Stimulated activated effector memory CD8-positive, alpha-beta T cell treated with anti-CD3 and anti-CD28 coated beads, Interleukin-12 subunit alpha, Interleukin-12 subunit beta, amount 100 ng/mL, for 72 hours (primary cell): ENCODE measurements around the gene TECR.
"Not testable (repeated sequence)": the region's sequence is repeated elsewhere in the genome, so short reads cannot be mapped to it uniquely, and the experiment has no call there.

Experiments used
- ATAC-seq: fragments of 150-1000 bp; cut with Tn5 transposase; 2 replicates; pipeline ENCODE4 v1.10.0; 2021
- DNase-seq, 2 donors: peaks; one replicate each; pipeline ENCODE4 v3.0.0; 2021 to 2022; ENCODE audit warnings: low spot score in 2 of 2
- H3K27ac Mint-ChIP-seq: one replicate; pipeline ENCODE4 v1.8.0; 2022; ENCODE audit warnings: mild to moderate bottlenecking, mixed read lengths
- H3K36me3 Mint-ChIP-seq: one replicate; pipeline ENCODE4 v1.8.0; 2022; ENCODE audit warnings: mild to moderate bottlenecking, mixed read lengths
- H3K4me1 Mint-ChIP-seq: one replicate; pipeline ENCODE4 v1.8.0; 2022; ENCODE audit warnings: mixed read lengths
- H3K4me3 Mint-ChIP-seq: one replicate; pipeline ENCODE4 v1.8.0; 2022; ENCODE audit warnings: mild to moderate bottlenecking, mixed read lengths
- H3K9me3 Mint-ChIP-seq: one replicate; pipeline ENCODE4 v1.8.0; 2022; ENCODE audit warnings: mixed read lengths

TECR gene

DNA sequence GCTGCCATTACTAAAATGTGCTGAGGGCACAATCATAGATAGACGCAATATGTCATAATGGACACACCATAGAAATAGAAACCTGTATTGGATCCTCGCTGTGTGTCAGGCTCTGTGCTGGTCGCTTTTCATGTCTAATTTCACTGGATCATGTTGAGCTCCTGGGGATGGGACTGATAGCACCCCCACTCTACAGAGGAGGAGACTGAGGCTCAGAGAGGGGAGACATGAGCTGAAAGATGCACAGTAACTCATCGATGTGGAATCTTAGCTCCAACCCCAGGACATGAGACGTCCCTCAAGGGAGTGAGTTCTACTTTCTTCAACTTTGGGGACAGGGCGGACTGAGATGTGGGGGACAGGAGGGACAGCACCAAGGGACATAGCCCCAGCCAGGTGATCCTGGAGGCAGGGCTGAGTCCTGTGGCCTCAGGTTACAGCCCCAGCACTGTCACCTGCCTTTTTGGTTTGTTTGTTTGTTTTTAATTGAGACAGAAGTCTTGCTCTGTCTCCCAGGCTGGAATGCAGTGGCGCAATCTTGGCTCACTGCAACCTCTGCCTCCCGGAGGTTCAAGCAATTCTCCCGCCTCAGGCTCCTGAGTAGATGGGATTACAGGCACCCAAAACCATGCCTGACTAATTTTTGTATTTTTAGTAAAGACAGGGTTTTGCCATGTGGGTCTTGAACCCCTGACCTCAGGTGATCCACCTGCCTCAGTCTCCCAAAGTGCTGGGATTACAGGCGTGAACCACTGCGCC, 26.9 kb upstream of the TECR start:
- no peaks in the 10 kb centered on the region for H3K9me3 Mint-ChIP-seq
- DNase-seq (no peak), ATAC-seq (no peak)
- no peak overlapping the region for H3K4me3 Mint-ChIP-seq
- H3K27ac Mint-ChIP-seq, result no peak overlapping the region
- no peaks in the 10 kb centered on the region for H3K36me3 Mint-ChIP-seq
- H3K4me1 Mint-ChIP-seq, result peaks cover 35% of the 10 kb centered on the region

DNA sequence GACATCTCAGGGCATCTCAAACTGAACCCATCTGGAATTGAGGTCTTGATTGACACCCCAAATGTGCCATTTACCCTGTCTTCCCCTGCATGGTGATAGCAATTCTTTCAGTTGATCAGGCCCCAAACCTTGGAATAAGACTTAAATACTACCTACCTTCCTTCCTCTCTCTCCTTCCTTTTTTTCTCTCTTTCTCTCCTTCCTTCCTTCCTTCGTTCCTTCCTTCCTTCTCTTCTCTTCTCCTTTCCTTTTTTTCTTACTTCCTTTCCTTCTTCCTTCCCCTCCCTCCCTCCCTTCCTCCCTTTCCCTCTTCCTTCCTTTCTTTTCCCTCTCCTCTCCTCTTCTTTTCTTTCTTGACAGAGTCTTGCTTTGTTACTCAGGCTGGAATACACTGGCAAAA, 26.1 kb upstream of the TECR start:
- Mint-ChIP-seq H3K4me3 (no peak overlapping the region), H3K27ac (peak overlapping the region; percentile 35), H3K4me1 (peaks cover 38% of the 10 kb centered on the region), H3K9me3 (no peaks in the 10 kb centered on the region), H3K36me3 (no peaks in the 10 kb centered on the region)
- ATAC-seq (no peak), DNase-seq (no peak)

GRCh38 chr19:14504575-14504974, 24.8 kb upstream of the TECR start:
- H3K27ac Mint-ChIP-seq, DNase-seq, ATAC-seq, H3K36me3 Mint-ChIP-seq, H3K9me3 Mint-ChIP-seq, H3K4me3 Mint-ChIP-seq: not testable (repeated sequence)
- H3K4me1 Mint-ChIP-seq, result peaks cover 38% of the 10 kb centered on the region

- DNase-seq, result peak; percentile 74 to 90
- ATAC-seq, result peak; percentile 88
- peaks cover 38% of the 10 kb centered on the region for H3K4me1 Mint-ChIP-seq
- no peaks in the 10 kb centered on the region for H3K9me3 Mint-ChIP-seq
- no peak overlapping the region for H3K4me3 Mint-ChIP-seq
- peaks cover 5% of the 10 kb centered on the region for H3K36me3 Mint-ChIP-seq
- H3K27ac Mint-ChIP-seq, result peak overlapping the region; percentile 67
Measured at GRCh38 chr19:14505488-14506239, 23.7 kb upstream of the TECR start.

DNA sequence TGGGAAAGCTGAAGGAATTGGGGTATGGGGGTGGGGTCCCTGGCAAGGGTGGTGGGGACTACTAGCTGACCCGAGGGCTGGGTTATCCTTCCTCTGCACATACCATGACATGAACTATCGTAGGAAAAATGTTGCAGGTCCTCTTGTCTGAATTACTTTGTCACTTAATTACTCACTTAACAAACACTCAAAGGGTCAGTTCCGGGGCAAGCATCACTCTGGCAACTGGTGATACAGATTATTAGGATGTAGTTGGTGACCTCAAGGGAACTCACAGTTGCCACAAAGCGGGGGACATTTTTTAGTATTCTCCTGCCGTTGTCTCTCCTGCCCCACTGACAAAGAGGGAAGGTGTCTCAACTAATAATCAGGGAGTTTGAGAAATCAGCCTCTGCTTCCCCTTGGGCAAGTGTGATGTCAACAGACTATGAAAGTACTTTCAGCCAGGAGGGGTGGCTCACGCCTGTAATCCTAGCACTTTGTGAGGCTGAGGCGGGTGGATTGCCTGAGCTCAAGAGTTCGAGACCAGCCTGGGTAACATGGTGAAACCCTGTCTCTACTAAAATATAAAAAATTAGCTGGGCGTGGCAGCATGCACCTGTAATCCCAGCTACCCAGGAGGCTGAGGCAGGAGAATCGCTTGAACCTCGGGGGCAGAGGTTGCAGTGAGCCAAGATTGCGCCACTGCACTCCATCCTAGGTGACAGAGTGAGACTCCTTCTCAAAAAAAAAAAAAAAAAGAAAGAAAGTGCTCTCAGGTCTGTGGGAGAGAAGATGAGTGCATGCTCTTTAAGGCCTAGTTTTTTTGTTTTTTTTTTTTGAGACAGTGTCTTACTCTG, 21.5 kb upstream of the TECR start:
- DNase-seq (no peak), ATAC-seq (no peak)
- H3K4me1 Mint-ChIP-seq, result peaks cover 45% of the 10 kb centered on the region
- no peaks in the 10 kb centered on the region for H3K9me3 Mint-ChIP-seq
- peak overlapping the region; percentile 83 for H3K27ac Mint-ChIP-seq
- peak overlapping the region; percentile 4 for H3K4me3 Mint-ChIP-seq
- H3K36me3 Mint-ChIP-seq, result peaks cover 22% of the 10 kb centered on the region

GRCh38 chr19:14510311-14511228, 18.8 kb upstream of the TECR start:
- H3K4me1 Mint-ChIP-seq, result peaks cover 45% of the 10 kb centered on the region
- H3K4me3 Mint-ChIP-seq, result no peak overlapping the region
- H3K36me3 Mint-ChIP-seq, result peaks cover 48% of the 10 kb centered on the region
- H3K9me3 Mint-ChIP-seq, result no peaks in the 10 kb centered on the region
- DNase-seq, result no peak
- H3K27ac Mint-ChIP-seq, result peak overlapping the region; percentile 52
- ATAC-seq, result no peak

- DNase-seq (no peak), ATAC-seq (no peak)
- Mint-ChIP-seq H3K4me1 (peaks cover 45% of the 10 kb centered on the region), H3K9me3 (no peaks in the 10 kb centered on the region), H3K4me3 (no peak overlapping the region), H3K27ac (peak overlapping the region; percentile 52), H3K36me3 (peaks cover 55% of the 10 kb centered on the region)
Measured at GRCh38 chr19:14511229-14511593, 18.2 kb upstream of the TECR start.

DNA sequence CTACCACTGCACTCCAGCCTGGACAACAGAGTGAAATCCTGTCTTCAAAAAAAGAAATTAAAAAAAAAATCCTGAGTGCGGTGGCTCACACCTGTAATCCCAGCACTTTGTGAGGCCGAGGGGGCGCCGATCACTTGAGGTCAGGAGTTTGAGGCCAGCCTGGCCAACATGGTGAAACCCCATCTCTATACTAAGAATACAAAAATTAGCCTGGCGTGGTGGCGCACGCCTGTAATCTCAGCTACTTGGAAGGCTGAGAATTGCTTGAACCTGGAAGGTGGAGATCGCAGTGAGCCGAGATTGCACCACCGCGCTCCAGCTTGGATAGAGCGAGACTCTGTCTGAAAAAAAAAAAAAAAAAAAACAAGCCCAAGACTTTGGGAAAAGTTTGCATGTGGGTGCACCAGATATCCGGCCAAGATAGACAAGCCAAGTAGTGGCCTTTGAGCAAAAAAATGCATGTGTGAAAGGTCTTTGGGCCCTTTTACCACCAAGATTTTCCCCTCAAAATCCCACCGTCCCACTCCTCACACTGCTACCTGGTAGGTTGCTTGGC, 16.9 kb upstream of the TECR start:
- Mint-ChIP-seq H3K36me3 (peaks cover 67% of the 10 kb centered on the region), H3K4me3 (no peak overlapping the region), H3K27ac (no peak overlapping the region), H3K9me3 (no peaks in the 10 kb centered on the region), H3K4me1 (peaks cover 42% of the 10 kb centered on the region)
- DNase-seq, result no peak
- no peak for ATAC-seq

DNA sequence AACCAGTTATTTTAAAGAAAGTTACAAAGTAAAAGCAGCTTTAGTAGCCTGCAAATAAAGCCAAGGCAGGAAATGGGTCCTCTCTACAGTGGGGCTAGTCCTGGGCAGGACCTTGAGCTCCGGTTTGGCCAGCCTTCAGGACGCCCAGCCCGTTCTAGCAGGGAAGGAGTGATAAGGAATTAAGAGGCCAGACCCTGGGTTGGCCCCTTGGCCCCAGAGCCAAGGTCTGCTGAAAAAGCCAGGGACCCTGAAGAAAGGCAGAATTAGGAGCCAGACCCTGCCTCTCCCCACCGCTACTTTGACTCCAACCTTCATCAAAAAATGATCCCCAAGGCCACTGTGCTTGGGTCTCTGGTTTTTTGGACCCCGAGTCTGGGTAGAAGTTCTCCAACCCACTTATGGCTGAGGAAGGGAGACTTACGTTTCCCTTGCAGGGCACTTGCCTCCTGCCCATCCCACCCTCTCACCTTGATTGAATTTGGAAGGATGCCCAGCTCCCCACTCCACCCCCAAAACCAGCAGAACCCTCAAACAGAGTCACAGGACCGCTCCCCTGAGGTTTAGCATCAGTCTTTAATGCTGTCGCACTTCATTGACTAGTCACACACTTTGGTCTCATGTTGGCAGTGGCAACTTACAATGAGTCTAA, 15.1 kb upstream of the TECR start:
- DNase-seq, result no peak
- Mint-ChIP-seq H3K4me1 (peaks cover 41% of the 10 kb centered on the region), H3K4me3 (peak overlapping the region; percentile 90), H3K36me3 (peaks cover 84% of the 10 kb centered on the region), H3K27ac (peak overlapping the region; percentile 94), H3K9me3 (no peaks in the 10 kb centered on the region)
- no peak for ATAC-seq

- DNase-seq (no peak), ATAC-seq (no peak)
- H3K9me3 Mint-ChIP-seq, result no peaks in the 10 kb centered on the region
- peak overlapping the region; percentile 94 for H3K27ac Mint-ChIP-seq
- peaks cover 86% of the 10 kb centered on the region for H3K36me3 Mint-ChIP-seq
- H3K4me1 Mint-ChIP-seq, result peaks cover 53% of the 10 kb centered on the region
- H3K4me3 Mint-ChIP-seq, result peak overlapping the region; percentile 90
Measured at GRCh38 chr19:14515501-14516047, 13.8 kb upstream of the TECR start.

DNA sequence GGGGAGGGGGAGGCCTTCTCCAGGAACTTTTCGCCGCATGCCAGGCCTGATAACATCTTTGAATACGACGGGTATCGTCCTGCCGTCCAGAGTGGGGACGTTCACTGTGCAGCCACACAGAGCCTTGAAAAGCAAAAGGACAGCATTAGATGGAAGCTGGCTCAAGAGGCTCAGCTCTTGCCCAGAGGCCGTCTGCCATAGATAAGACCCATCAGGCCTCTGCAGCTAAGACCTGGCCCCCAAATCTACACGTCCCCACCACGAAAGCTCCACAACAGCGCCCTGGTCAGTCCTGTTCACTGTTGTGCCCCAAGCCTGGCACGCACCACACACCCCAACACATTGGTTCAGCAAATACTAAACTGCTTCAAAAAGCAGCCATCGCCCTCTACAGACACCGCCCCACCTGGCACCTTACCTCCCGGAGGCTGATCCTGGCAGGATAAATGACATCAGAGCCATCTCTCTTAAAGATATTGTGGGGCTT, 13.3 kb upstream of the TECR start:
- DNase-seq (no peak), ATAC-seq (no peak)
- peaks cover 49% of the 10 kb centered on the region for H3K4me1 Mint-ChIP-seq
- no peaks in the 10 kb centered on the region for H3K9me3 Mint-ChIP-seq
- peak overlapping the region; percentile 90 for H3K4me3 Mint-ChIP-seq
- peak overlapping the region; percentile 94 for H3K27ac Mint-ChIP-seq
- H3K36me3 Mint-ChIP-seq, result peaks cover 81% of the 10 kb centered on the region

DNA sequence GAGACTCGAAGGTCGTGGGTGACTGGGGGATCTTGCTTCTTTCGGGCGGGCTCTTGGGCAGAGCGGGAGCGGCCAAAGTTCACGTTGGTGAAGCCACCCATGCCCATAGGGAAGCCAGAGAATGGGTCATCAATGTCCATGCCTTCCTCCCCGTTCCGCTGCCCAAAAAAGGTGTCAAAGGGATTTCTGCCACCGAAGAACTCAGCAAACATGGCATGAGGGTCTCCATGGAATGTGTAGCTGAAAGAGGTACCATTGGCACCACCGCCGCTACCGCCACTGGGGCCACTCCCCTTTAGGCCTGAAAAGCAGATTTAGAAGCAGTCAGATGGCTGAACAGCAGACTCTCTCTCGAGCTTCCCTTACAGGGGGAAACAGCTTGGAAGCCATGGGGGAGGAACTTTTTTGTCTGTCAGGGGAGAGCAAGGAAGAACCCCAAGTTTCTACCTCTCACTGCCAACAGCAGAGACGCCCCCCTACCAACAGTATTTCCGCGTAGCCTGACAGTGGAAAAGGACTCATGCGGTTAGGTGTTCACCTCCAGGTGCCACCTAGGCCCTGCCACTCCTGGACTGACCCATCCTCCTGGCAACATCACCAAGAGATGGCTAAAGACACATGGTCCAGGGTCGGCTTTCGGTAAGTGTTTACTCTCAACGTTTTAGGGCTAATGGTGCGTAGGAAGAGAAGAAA, 12.5 kb upstream of the TECR start:
- Mint-ChIP-seq H3K27ac (peak overlapping the region; percentile 94), H3K4me1 (peaks cover 51% of the 10 kb centered on the region), H3K9me3 (no peaks in the 10 kb centered on the region), H3K4me3 (peak overlapping the region; percentile 90), H3K36me3 (peaks cover 74% of the 10 kb centered on the region)
- ATAC-seq (no peak), DNase-seq (peak in 1 of 2 donors; percentile 68)

DNA sequence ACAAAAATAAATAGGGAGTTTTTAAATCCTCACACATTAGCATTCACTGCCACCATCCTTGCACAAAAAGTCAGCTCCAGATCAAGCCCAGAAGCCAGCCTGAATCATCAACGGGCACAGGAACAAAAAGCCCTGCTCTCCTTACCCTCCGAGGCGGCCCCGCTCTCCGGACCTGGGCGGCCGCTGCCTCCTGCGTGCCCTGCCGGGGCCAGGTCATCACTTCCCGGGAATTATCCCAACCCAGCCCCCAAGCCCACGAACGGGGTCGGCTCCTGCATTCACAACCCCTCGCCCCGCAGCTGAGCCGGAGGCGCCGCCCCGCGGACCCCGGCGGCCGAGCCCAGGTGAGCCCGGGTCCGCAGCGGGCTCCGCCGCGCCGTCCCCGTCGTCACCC, 12.0 kb upstream of the TECR start:
- peaks cover 57% of the 10 kb centered on the region for H3K4me1 Mint-ChIP-seq
- peak overlapping the region; percentile 90 for H3K4me3 Mint-ChIP-seq
- peak overlapping the region; percentile 94 for H3K27ac Mint-ChIP-seq
- no peaks in the 10 kb centered on the region for H3K9me3 Mint-ChIP-seq
- ATAC-seq (no peak), DNase-seq (peak in 1 of 2 donors; percentile 28)
- peaks cover 77% of the 10 kb centered on the region for H3K36me3 Mint-ChIP-seq
